HCT116 (cell line): ENCODE data around the gene NBL1. TPM values are rescaled to one million over a fixed set of nuclear protein-coding genes. Genes with fewer than 3 reads are reported as not detected.

Experiments used
- ATAC-seq: fragments of 200-7000 bp; cut with Tn5 transposase; 2 replicates; pipeline ENCODE4 v1.9.1; 2020; ENCODE audit warnings: mild to moderate bottlenecking, moderate library complexity
- BruUV-seq: library from RNA; stranded (reverse); fragments of 400-500 nt; replicated peaks from 2 replicates; lab custom pipeline; 2021; lab: Mats Ljungman, UMichigan
- CTCF ChIA-PET: fragments of 300-600 bp; sonication (Branson Sonifier 250); formaldehyde crosslinking; loops from one replicate; lab custom pipeline; 2021; ENCODE audit warnings: antibody characterized with exemption; lab: Charles Lee
- POLR2A ChIA-PET: fragments of 300-600, 350-600 bp; sonication (Branson Sonifier 250); formaldehyde crosslinking; loops from one replicate; lab custom pipeline; 2021; ENCODE audit warnings: antibody characterized with exemption; lab: Charles Lee
- RAD21 ChIA-PET, 2 experiments: fragments of 300-600 bp; sonication (Branson Sonifier 250); formaldehyde crosslinking; loops; one replicate each; lab custom pipeline; 2023; ENCODE audit warnings: low total read pairs in 2 of 2; ENCODE audit not compliant: uncharacterized antibody in 2 of 2, unreplicated experiment in 2 of 2, low non-redundant PET in 1 of 2; lab: Charles Lee
- DNase-seq: peaks from one replicate; pipeline ENCODE4 v3.0.0-alpha.2; 2010; ENCODE audit warnings: low read depth, low spot score
- H2AFZ ChIP-seq: fragments of 200-600 bp; shearing (Covaris generic), sonication (generic); 2 replicates; pipeline ENCODE4 v1.6.1; 2017; ENCODE audit warnings: low read depth, mixed run types, mixed read lengths, antibody characterized with exemption, low read length; ENCODE audit not compliant: poor library complexity, severe bottlenecking
- H3K27ac ChIP-seq: 2 replicates; pipeline ENCODE4 v1.5.1; 2012; ENCODE audit warnings: low read depth, low read length
- H3K27me3 ChIP-seq: fragments of 200-600 bp; sonication (generic); 2 replicates; pipeline ENCODE4 v1.6.1; 2016; ENCODE audit warnings: mixed run types, low read length, mixed read lengths; ENCODE audit not compliant: insufficient read depth
- H3K36me3 ChIP-seq, 2 experiments: fragments of 200-500 bp in 1 of 2; fragments of 200-600 bp in 1 of 2; sonication (Bioruptor generic) in 1 of 2; sonication (generic) in 1 of 2; 2 replicates each; pipeline versions ENCODE4 v1.5.1 to v1.6.1; 2014 to 2016; ENCODE audit warnings: low read length in 2 of 2, inconsistent platforms in 1 of 2, mixed read lengths in 1 of 2, mixed run types in 1 of 2; ENCODE audit not compliant: insufficient read depth in 2 of 2, control insufficient read depth in 1 of 2
- H3K4me1 ChIP-seq, 2 experiments: fragments of 200-600 bp in 1 of 2; sonication (generic) in 1 of 2; 2 replicates each; pipeline versions ENCODE4 v1.5.1 to v1.6.1; 2012 to 2017; ENCODE audit warnings: low read length in 2 of 2, inconsistent platforms in 1 of 2, mild to moderate bottlenecking in 1 of 2, mixed read lengths in 1 of 2, mixed run types in 1 of 2, moderate library complexity in 1 of 2; ENCODE audit not compliant: insufficient read depth in 2 of 2, control insufficient read depth in 1 of 2
- H3K4me2 ChIP-seq: fragments of 200-600 bp; sonication (generic); 2 replicates; pipeline ENCODE4 v1.6.1; 2017; ENCODE audit warnings: mixed run types, low read length, mixed read lengths
- H3K4me3 ChIP-seq, 2 experiments: fragments of 200-600 bp in 1 of 2; sonication (generic) in 1 of 2; replicated peaks in 1 of 2; 2 replicates each; pipeline ENCODE4 v1.5.1; 2011 to 2016; ENCODE audit warnings: low read length in 2 of 2, control low read depth in 1 of 2, low read depth in 1 of 2, mild to moderate bottlenecking in 1 of 2, mixed read lengths in 1 of 2, mixed run types in 1 of 2
- H3K79me2 ChIP-seq: fragments of 200-600 bp; sonication (generic); 2 replicates; pipeline ENCODE4 v1.6.1; 2017; ENCODE audit warnings: mild to moderate bottlenecking, mixed run types, low read length, moderate library complexity, mixed read lengths; ENCODE audit not compliant: insufficient read depth
- H3K9ac ChIP-seq: fragments of 200-600 bp; sonication (generic); 2 replicates; pipeline ENCODE4 v1.6.1; 2016; ENCODE audit warnings: low read length, mixed read lengths
- H3K9me2 ChIP-seq: fragments of 200-600 bp; sonication (generic), shearing (Covaris generic); 2 replicates; pipeline ENCODE4 v1.6.1; 2017; ENCODE audit warnings: mixed run types, mild to moderate bottlenecking, moderate library complexity; ENCODE audit not compliant: insufficient read depth
- H3K9me3 ChIP-seq, 2 experiments: fragments of 200-500 bp in 1 of 2; fragments of 200-600 bp in 1 of 2; sonication (Bioruptor generic) in 1 of 2; sonication (generic) in 1 of 2; 2 replicates each; pipeline ENCODE4 v1.6.1; 2014 to 2017; ENCODE audit warnings: low read length in 2 of 2, mixed read lengths in 2 of 2, inconsistent platforms in 1 of 2, low read depth in 1 of 2, mild to moderate bottlenecking in 1 of 2, mixed run types in 1 of 2, moderate library complexity in 1 of 2; ENCODE audit not compliant: control insufficient read depth in 1 of 2, insufficient read depth in 1 of 2
- H4K20me1 ChIP-seq: fragments of 200-600 bp; sonication (generic), shearing (Covaris generic); 2 replicates; pipeline ENCODE4 v1.6.1; 2017; ENCODE audit warnings: mixed run types, mild to moderate bottlenecking, moderate library complexity; ENCODE audit not compliant: insufficient read depth
- ATF3 ChIP-seq: IDR thresholded peaks from 2 replicates; pipeline ENCODE4 v1.6.1; 2012
- CBX3 ChIP-seq: IDR thresholded peaks from 2 replicates; pipeline ENCODE4 v1.6.1; 2012; ENCODE audit warnings: low read depth
- CEBPB ChIP-seq: IDR thresholded peaks from 2 replicates; pipeline ENCODE4 v1.6.1; 2012; ENCODE audit warnings: low read depth
- CTCF ChIP-seq, 3 experiments: fragments of 200-600 bp in 1 of 3; sonication (generic) in 1 of 3; IDR thresholded peaks in 2 of 3; conservative IDR thresholded peaks in 1 of 3; 2 replicates each; pipeline ENCODE4 v1.5.1; 2012 to 2017; ENCODE audit warnings: low read depth in 2 of 3, low read length in 2 of 3, antibody characterized with exemption in 1 of 3, borderline replicate concordance in 1 of 3, control low read depth in 1 of 3, mild to moderate bottlenecking in 1 of 3, mixed read lengths in 1 of 3, mixed run types in 1 of 3, moderate library complexity in 1 of 3; ENCODE audit not compliant: insufficient read depth in 1 of 3
- EGR1 ChIP-seq: IDR thresholded peaks from 2 replicates; pipeline ENCODE4 v1.6.1; 2012; ENCODE audit warnings: low read depth
- ELF1 ChIP-seq: IDR thresholded peaks from 2 replicates; pipeline ENCODE4 v1.6.1; 2012; ENCODE audit warnings: low read depth, borderline replicate concordance
- EZH2phosphoT487 ChIP-seq: fragments of 200-600 bp; IDR thresholded peaks from 2 replicates; pipeline ENCODE4 v1.6.1; 2018; ENCODE audit warnings: antibody characterized with exemption, borderline replicate concordance
- FOSL1 ChIP-seq: IDR thresholded peaks from 2 replicates; pipeline ENCODE4 v1.6.1; 2012; ENCODE audit warnings: low read depth
- JUND ChIP-seq: IDR thresholded peaks from 2 replicates; pipeline ENCODE4 v1.6.1; 2012
- MAX ChIP-seq: IDR thresholded peaks from 2 replicates; pipeline ENCODE4 v1.6.1; 2012
- POLR2A ChIP-seq: IDR thresholded peaks from 2 replicates; pipeline ENCODE4 v1.7.0; 2011; ENCODE audit warnings: borderline replicate concordance; ENCODE audit not compliant: insufficient read depth, insufficient read length; ENCODE audit errors: extremely low read depth
- POLR2AphosphoS5 ChIP-seq: IDR thresholded peaks from 2 replicates; pipeline ENCODE4 v1.6.1; 2011; ENCODE audit warnings: mild to moderate bottlenecking, low read depth, low read length, moderate library complexity
- RAD21 ChIP-seq: IDR thresholded peaks from 2 replicates; pipeline ENCODE4 v1.6.1; 2012; ENCODE audit warnings: low read depth, mild to moderate bottlenecking
- REST ChIP-seq: IDR thresholded peaks from 2 replicates; pipeline ENCODE4 v1.6.1; 2012; ENCODE audit warnings: low read depth
- SRF ChIP-seq: IDR thresholded peaks from 2 replicates; pipeline ENCODE4 v1.6.1; 2012; ENCODE audit warnings: low read depth
- YY1 ChIP-seq: IDR thresholded peaks from 2 replicates; pipeline ENCODE4 v1.6.1; 2011; ENCODE audit warnings: low read length, low read depth, moderate library complexity, mild to moderate bottlenecking; ENCODE audit not compliant: insufficient replicate concordance; ENCODE audit errors: extremely low read depth
- intact Hi-C: fragments of 100-400 bp; cut with micrococcal nuclease; formaldehyde crosslinking; loops from 2 replicates; pipeline ENCODE4 v1.10.0; 2022
- total RNA-seq: library from RNA; stranded (reverse); gene quantifications from one replicate; pipeline ENCODE4 v1.2.1, GENCODE V29; 2021; ENCODE audit not compliant: unreplicated experiment

Gene NBL1
- total RNA-seq, 1 experiment from 2014 or later, result 75.4 TPM

GRCh38 chr1:19637606-19638005 lies 6.5 kb upstream of the NBL1 start:
- RAD21 ChIA-PET, result no interaction called here

More at GRCh38 chr1:19637606-19638005, 6.5 kb upstream of the NBL1 start:
- POLR2A ChIA-PET, result no interaction called here
- H3K79me2 ChIP-seq, result no peaks in the 10 kb centered on the region
- H3K9me3 ChIP-seq, result no peaks in the 10 kb centered on the region
- BruUV-seq, result no TSS peak
- H2AFZ ChIP-seq, result no peak overlapping the region
- H3K27me3 ChIP-seq, result no peaks in the 10 kb centered on the region
- no peak overlapping the region for H3K4me2 ChIP-seq
- no peak overlapping the region for H3K27ac ChIP-seq
- CTCF ChIA-PET, result no interaction called here
- no peaks in the 10 kb centered on the region for H4K20me1 ChIP-seq
- peaks cover 16 to 28% of the 10 kb centered on the region in 2 experiments for H3K4me1 ChIP-seq
- intact Hi-C loops, result no loop called here
- no peak overlapping the region for H3K4me3 ChIP-seq
- no peaks in the 10 kb centered on the region for H3K9me2 ChIP-seq
- DNase-seq, result no peak
- TF ChIP-seq MAX (no peak), YY1 (no peak), SRF (no peak), CEBPB (no peak), CBX3 (no peak), JUND (no peak), POLR2A (no peak), ATF3 (no peak), POLR2AphosphoS5 (no peak), EZH2phosphoT487 (no peak), RAD21 (no peak), ELF1 (no peak), FOSL1 (no peak), CTCF (IDR thresholded peaks at IDR 0.05 in 2 of 3, conservative IDR thresholded peaks at IDR 0.05 in 1 of 3; ENCODE audit: borderline replicate concordance in 1 of 3, insufficient read depth in 1 of 3, low read depth in 2 of 3, low read length in 2 of 3) (no peak), EGR1 (no peak), REST (no peak)
- TF ChIP-seq, all 23 proteins: peak for 0
- H3K9ac ChIP-seq, result no peak overlapping the region
- no peak for ATAC-seq
- no peaks in the 10 kb centered on the region for H3K36me3 ChIP-seq
